Kidney epithelial cell (primary cell): ENCODE data around the gene ZNF226. TPM values are rescaled to one million over a fixed set of nuclear protein-coding genes. Genes with fewer than 3 reads are reported as not detected.

Experiments
- DNase-seq: peaks from one replicate; pipeline ENCODE4 v3.0.0-alpha.2; 2010; ENCODE audit warnings: low read depth
- H3K27me3 ChIP-seq: 2 replicates; pipeline ENCODE4 v1.6.0; 2011; ENCODE audit warnings: low read length; ENCODE audit not compliant: control insufficient read depth, insufficient read depth
- H3K36me3 ChIP-seq: 2 replicates; pipeline ENCODE4 v1.5.1; 2011; ENCODE audit warnings: low read length; ENCODE audit not compliant: control insufficient read depth, insufficient read depth
- H3K4me3 ChIP-seq: 2 replicates; pipeline ENCODE4 v1.5.1; 2011; ENCODE audit warnings: low read depth, mild to moderate bottlenecking, control low read depth, low read length
- CTCF ChIP-seq: IDR thresholded peaks from 2 replicates; pipeline ENCODE4 v1.5.1; 2011; ENCODE audit warnings: mild to moderate bottlenecking, moderate library complexity, low read length, control low read depth, inconsistent platforms; ENCODE audit not compliant: insufficient read depth, poor library complexity, severe bottlenecking
- total RNA-seq: library from RNA; depleted of rRNA; stranded (reverse); fragments of >200 nt; gene quantifications from 2 replicates; pipeline ENCODE4 v1.2.3, GENCODE V29; 2015

ZNF226 gene
- total RNA-seq, 1 donor from 2014 or later, result 26.8 TPM

GRCh38 chr19:44180968-44181367 lies 16.1 kb downstream of the ZNF226 start:
- TF ChIP-seq CTCF, result no peak
- no peak overlapping the region for H3K4me3 ChIP-seq
- H3K36me3 ChIP-seq, result no peaks in the 10 kb centered on the region
- no peak for DNase-seq
- H3K27me3 ChIP-seq, result no peaks in the 10 kb centered on the region

GRCh38 chr19:44182145-44182544 lies 17.2 kb downstream of the ZNF226 start:
- DNase-seq, result no peak
- Histone ChIP-seq H3K36me3 (no peaks in the 10 kb centered on the region), H3K4me3 (no peak overlapping the region), H3K27me3 (no peaks in the 10 kb centered on the region)
- no peak for TF ChIP-seq CTCF

- Histone ChIP-seq H3K27me3 (no peaks in the 10 kb centered on the region), H3K36me3 (no peaks in the 10 kb centered on the region), H3K4me3 (no peak overlapping the region)
- no peak for DNase-seq
- TF ChIP-seq CTCF, result no peak
Measured at GRCh38 chr19:44190020-44190419, 25.1 kb downstream of the ZNF226 start.

GRCh38 chr19:44192127-44192526 lies 27.2 kb downstream of the ZNF226 start:
- Histone ChIP-seq H3K36me3 (no peaks in the 10 kb centered on the region), H3K4me3 (no peak overlapping the region), H3K27me3 (no peaks in the 10 kb centered on the region)
- no peak for TF ChIP-seq CTCF
- DNase-seq, result no peak

GRCh38 chr19:44196772-44197171 lies 31.9 kb downstream of the ZNF226 start:
- Histone ChIP-seq H3K36me3 (no peaks in the 10 kb centered on the region), H3K27me3 (no peaks in the 10 kb centered on the region), H3K4me3 (no peak overlapping the region)
- DNase-seq, result no peak
- no peak for TF ChIP-seq CTCF

- Histone ChIP-seq H3K27me3 (no peaks in the 10 kb centered on the region), H3K36me3 (no peaks in the 10 kb centered on the region), H3K4me3 (no peak overlapping the region)
- TF ChIP-seq CTCF, result no peak
- DNase-seq, result no peak
Measured at GRCh38 chr19:44202470-44202869, 37.6 kb downstream of the ZNF226 start.
